MCF 10A (cell line): ENCODE results near the gene TRIM9. TPM values are rescaled to one million over a fixed set of nuclear protein-coding genes. Genes with fewer than 3 reads are reported as not detected.

Experiments used
- Bru-seq: library from RNA; stranded (reverse); fragments of 400-500 nt; gene quantifications from one replicate; lab custom pipeline; 2021; lab: Mats Ljungman, UMichigan
- BruChase-seq, 2 experiments: library from RNA; stranded (reverse); fragments of 400-500 nt; gene quantifications; one replicate each; lab custom pipeline; 2021; lab: Mats Ljungman, UMichigan
- BruUV-seq: library from RNA; stranded (reverse); fragments of 400-500 nt; replicated peaks from 2 replicates; lab custom pipeline; 2021; lab: Mats Ljungman, UMichigan
- CTCF ChIA-PET: fragments of 300-600 bp; sonication (Branson Sonifier 250); formaldehyde crosslinking; extraction: SDS; loops from one replicate; lab custom pipeline; 2021; ENCODE audit warnings: antibody characterized with exemption, inconsistent platforms; lab: Yijun Ruan, JAX
- POLR2A ChIA-PET: fragments of 300-600, 350-650 bp; sonication (Branson Sonifier 250); formaldehyde crosslinking; extraction: SDS; loops from one replicate; lab custom pipeline; 2020; ENCODE audit warnings: antibody characterized with exemption, inconsistent platforms; lab: Yijun Ruan, JAX
- DNase-seq: peaks from one replicate; pipeline ENCODE4 v3.0.0-alpha.2; 2018; ENCODE audit not compliant: unreplicated experiment
- H3K27ac Mint-ChIP-seq: one replicate; pipeline ENCODE4 v1.8.0; 2022; ENCODE audit warnings: mild to moderate bottlenecking, low read depth, mixed read lengths; ENCODE audit not compliant: unreplicated experiment
- H3K27me3 Mint-ChIP-seq: one replicate; pipeline ENCODE4 v1.8.0; 2022; ENCODE audit warnings: mixed read lengths; ENCODE audit not compliant: insufficient read depth, unreplicated experiment
- H3K36me3 Mint-ChIP-seq: one replicate; pipeline ENCODE4 v1.8.0; 2022; ENCODE audit warnings: mild to moderate bottlenecking, moderate library complexity, mixed read lengths; ENCODE audit not compliant: insufficient read depth, unreplicated experiment
- H3K4me1 Mint-ChIP-seq: one replicate; pipeline ENCODE4 v1.8.0; 2022; ENCODE audit warnings: mixed read lengths; ENCODE audit not compliant: insufficient read depth, unreplicated experiment
- H3K4me3 Mint-ChIP-seq: one replicate; pipeline ENCODE4 v1.8.0; 2022; ENCODE audit warnings: mild to moderate bottlenecking, moderate library complexity, mixed read lengths; ENCODE audit not compliant: unreplicated experiment
- H3K9me3 Mint-ChIP-seq: one replicate; pipeline ENCODE4 v1.8.0; 2022; ENCODE audit warnings: mixed read lengths; ENCODE audit not compliant: unreplicated experiment
- intact Hi-C: fragments of 100-400 bp; cut with micrococcal nuclease; formaldehyde crosslinking; loops from 2 replicates; pipeline ENCODE4 v1.14.1; 2022
- long read RNA-seq: library from polyadenylated mRNA; stranded (forward); transcript quantifications from one replicate; pipeline ENCODE4 v2.0.0, GENCODE V29; 2022
- total RNA-seq: library from RNA; stranded (reverse); gene quantifications from 2 replicates; pipeline ENCODE4 v1.2.3, GENCODE V29; 2022
- TF ChIP-seq, protein P1 (sequence below): fragments of 200-600 bp; IDR thresholded peaks from one replicate; pipeline ENCODE4 v1.8.0; 2022; ENCODE audit warnings: antibody characterized with exemption, mild to moderate bottlenecking; ENCODE audit not compliant: unreplicated experiment

TRIM9 gene
- 0.19 TPM in 1 of 2 replicates, not detected in the other for total RNA-seq
- percentile 13 among the genes with signal in this experiment for Bru-seq, nascent RNA
- BruChase-seq, experiment 1, labeled RNA remaining after a 6-hour chase, result percentile 9 among the genes with signal in this experiment
- BruChase-seq, experiment 2, labeled RNA remaining after a 2-hour chase, result percentile 11 among the genes with signal in this experiment
- long read RNA-seq, result 0 reads

GRCh38 chr14:51094901-51095853, at the start of gene TRIM9:
Gene TRIM9, minus strand, starts transcription at chr14:51095105. Its CDS starts 166 bp downstream, at chr14:51094939.
- H3K4me3 Mint-ChIP-seq, result peak within 1 kb of the TSS; percentile 85
- TF ChIP-seq, protein P1, sequence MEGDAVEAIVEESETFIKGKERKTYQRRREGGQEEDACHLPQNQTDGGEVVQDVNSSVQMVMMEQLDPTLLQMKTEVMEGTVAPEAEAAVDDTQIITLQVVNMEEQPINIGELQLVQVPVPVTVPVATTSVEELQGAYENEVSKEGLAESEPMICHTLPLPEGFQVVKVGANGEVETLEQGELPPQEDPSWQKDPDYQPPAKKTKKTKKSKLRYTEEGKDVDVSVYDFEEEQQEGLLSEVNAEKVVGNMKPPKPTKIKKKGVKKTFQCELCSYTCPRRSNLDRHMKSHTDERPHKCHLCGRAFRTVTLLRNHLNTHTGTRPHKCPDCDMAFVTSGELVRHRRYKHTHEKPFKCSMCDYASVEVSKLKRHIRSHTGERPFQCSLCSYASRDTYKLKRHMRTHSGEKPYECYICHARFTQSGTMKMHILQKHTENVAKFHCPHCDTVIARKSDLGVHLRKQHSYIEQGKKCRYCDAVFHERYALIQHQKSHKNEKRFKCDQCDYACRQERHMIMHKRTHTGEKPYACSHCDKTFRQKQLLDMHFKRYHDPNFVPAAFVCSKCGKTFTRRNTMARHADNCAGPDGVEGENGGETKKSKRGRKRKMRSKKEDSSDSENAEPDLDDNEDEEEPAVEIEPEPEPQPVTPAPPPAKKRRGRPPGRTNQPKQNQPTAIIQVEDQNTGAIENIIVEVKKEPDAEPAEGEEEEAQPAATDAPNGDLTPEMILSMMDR, result no peak
- BruUV-seq, result no TSS peak
- intact Hi-C loops, result loop anchor here (10.0 kb wide), 1 partner anchor 140 kb away; no protein-coding TSS in a partner anchor
- no peaks in the 10 kb centered on the region for H3K36me3 Mint-ChIP-seq
- peak within 1 kb of the TSS; percentile 46 for H3K27ac Mint-ChIP-seq
- peak; percentile 98 for DNase-seq
- CTCF ChIA-PET, result interaction anchor here (0.5 to 1.6 kb wide), 5 partner anchors 14 to 495 kb away, joined by 3 to 5 read pairs (median 4); no protein-coding TSS in a partner anchor
- POLR2A ChIA-PET, result interaction anchor here (0.6 to 2.5 kb wide), 13 partner anchors 8 to 212 kb away, joined by 3 to 11 read pairs (median 4); partner anchors contain the start of gene TMX1
- no peaks in the 10 kb centered on the region for H3K4me1 Mint-ChIP-seq
- H3K9me3 Mint-ChIP-seq, result no peaks in the 10 kb centered on the region
- H3K27me3 Mint-ChIP-seq, result peaks cover 21% of the 10 kb centered on the region

- Mint-ChIP-seq H3K9me3 (no peaks in the 10 kb centered on the region), H3K27ac (no peak overlapping the region), H3K36me3 (no peaks in the 10 kb centered on the region), H3K4me3 (no peak overlapping the region), H3K27me3 (no peaks in the 10 kb centered on the region), H3K4me1 (peaks cover 8% of the 10 kb centered on the region)
- BruUV-seq, result no TSS peak
- intact Hi-C loops, result no loop called here
- DNase-seq, result no peak
- ChIA-PET CTCF (no interaction called here), POLR2A (no interaction called here)
- TF ChIP-seq, protein P1, result no peak
These were observed 46.0 kb upstream of the TRIM9 start for GRCh38 chr14:51140856-51141255.

DNA sequence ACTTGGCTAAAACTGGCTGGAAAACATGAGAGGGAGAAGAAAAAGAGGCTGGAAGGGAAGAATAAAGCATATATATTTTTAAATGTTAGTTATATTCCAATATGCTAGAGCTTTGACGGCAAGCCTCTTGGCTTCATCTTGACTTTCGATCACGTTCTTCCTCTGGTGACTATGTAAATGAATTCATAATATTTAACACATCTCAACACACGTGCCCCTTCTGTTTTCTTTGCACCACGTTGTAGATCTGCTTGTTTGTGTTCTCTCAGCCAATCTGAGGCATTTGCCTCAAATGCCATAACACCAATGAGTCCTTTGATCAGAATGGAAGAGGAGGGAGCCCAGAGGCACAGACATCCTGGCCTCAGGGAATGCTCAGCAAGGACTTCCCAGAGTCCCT, 45.4 kb upstream of the TRIM9 start:
- no peaks in the 10 kb centered on the region for H3K9me3 Mint-ChIP-seq
- POLR2A ChIA-PET, result no interaction called here
- no peak overlapping the region for H3K4me3 Mint-ChIP-seq
- H3K27me3 Mint-ChIP-seq, result no peaks in the 10 kb centered on the region
- intact Hi-C loops, result no loop called here
- no peak for DNase-seq
- BruUV-seq, result no TSS peak
- H3K4me1 Mint-ChIP-seq, result peaks cover 5% of the 10 kb centered on the region
- H3K36me3 Mint-ChIP-seq, result no peaks in the 10 kb centered on the region
- CTCF ChIA-PET, result no interaction called here
- H3K27ac Mint-ChIP-seq, result no peak overlapping the region
- TF ChIP-seq, protein P1, result no peak
